ENCODE measurements around the gene TMC8.

GRCh38 chr17:78146881-78147280 is 16.3 kb downstream of the TMC8 start:
- TF ChIP-seq CTCF (conservative IDR thresholded peaks at IDR 0.05; ENCODE audit: low read depth in 2 of 2) (no peak), EZH2 (IDR thresholded peaks at IDR 0.05; ENCODE audit: low read depth, unreplicated experiment) (no peak), JUNB (IDR thresholded peaks at IDR 0.05; ENCODE audit: unreplicated experiment) (no peak), EZH2phosphoT487 (IDR thresholded peaks at IDR 0.05; ENCODE audit: unreplicated experiment) (no peak), POLR2AphosphoS5 (IDR thresholded peaks at IDR 0.05; ENCODE audit: low read depth) (no peak), REST (IDR thresholded peaks at IDR 0.05; ENCODE audit: unreplicated experiment) (no peak), CREB1 (CRISPR knock-in tag; IDR thresholded peaks at IDR 0.05; ENCODE audit: low read depth) (no peak), ZNF114 (CRISPR knock-in tag; IDR thresholded peaks at IDR 0.05) (no peak), ZNF331 (CRISPR knock-in tag; IDR thresholded peaks at IDR 0.05; ENCODE audit: low read depth) (no peak), ETS1 (IDR thresholded peaks at IDR 0.05) (no peak), STAT1 (IDR thresholded peaks at IDR 0.05; ENCODE audit: unreplicated experiment) (no peak), NANOG (IDR thresholded peaks at IDR 0.05; ENCODE audit: borderline replicate concordance) (no peak)

Measured in GM23338 (cell line).